Spleen (tissue), 11 donors: Measurements from ENCODE around the gene TMEM126B. TPM values are rescaled to one million over a fixed set of nuclear protein-coding genes. Genes with fewer than 3 reads are reported as not detected.

Experiments
- DNase-seq: peaks from one replicate; pipeline ENCODE4 v3.0.0-alpha.2; 2020
- H3K27ac ChIP-seq, 8 donors: fragments of 200-600 bp; sonication (generic) in 7 of 8; 1 replicate in 4 of 8; 2 replicates in 4 of 8; pipeline versions ENCODE4 v1.5.0 to v1.8.0; 2016 to 2021; ENCODE audit warnings: inconsistent platforms in 4 of 8, mild to moderate bottlenecking in 4 of 8, moderate library complexity in 1 of 8
- H3K27me3 ChIP-seq, 7 donors: fragments of 200-600 bp; sonication (generic) in 6 of 7; replicated peaks in 1 of 7; 1 replicate in 4 of 7; 2 replicates in 3 of 7; pipeline versions ENCODE4 v1.5.0 to v1.8.0; 2016 to 2021; ENCODE audit warnings: inconsistent platforms in 3 of 7, mild to moderate bottlenecking in 1 of 7
- H3K36me3 ChIP-seq, 6 donors: fragments of 200-600 bp; sonication (generic) in 5 of 6; 1 replicate in 4 of 6; 2 replicates in 2 of 6; pipeline versions ENCODE4 v1.5.0 to v1.8.0; 2016 to 2021; ENCODE audit warnings: inconsistent platforms in 2 of 6
- H3K4me1 ChIP-seq, 6 donors: fragments of 200-600 bp; sonication (generic) in 5 of 6; 1 replicate in 3 of 6; 2 replicates in 3 of 6; pipeline versions ENCODE4 v1.5.0 to v1.8.0; 2016 to 2021; ENCODE audit warnings: inconsistent platforms in 3 of 6
- H3K4me3 ChIP-seq, 8 donors: fragments of 200-600 bp; sonication (generic) in 7 of 8; 1 replicate in 4 of 8; 2 replicates in 4 of 8; pipeline versions ENCODE4 v1.5.0 to v1.8.0; 2016 to 2021; ENCODE audit warnings: inconsistent platforms in 4 of 8, mild to moderate bottlenecking in 4 of 8, moderate library complexity in 2 of 8
- H3K9me3 ChIP-seq, 8 donors: fragments of 200-600 bp; sonication (generic) in 7 of 8; 1 replicate in 4 of 8; 2 replicates in 4 of 8; pipeline versions ENCODE4 v1.5.0 to v1.8.0; 2016 to 2021; ENCODE audit warnings: inconsistent platforms in 4 of 8
- POLR2A ChIP-seq, 3 donors: fragments of 450-650 bp; IDR thresholded peaks; one replicate each; pipeline ENCODE4 v1.5.1; 2017; ENCODE audit warnings: antibody characterized with exemption in 3 of 3, mild to moderate bottlenecking in 1 of 3
- POLR2AphosphoS5 ChIP-seq, 3 donors: sonication (generic); formaldehyde crosslinking; IDR thresholded peaks; one replicate each; pipeline ENCODE4 v1.5.1; 2017; ENCODE audit warnings: antibody characterized with exemption in 3 of 3
- WGBS, 5 donors: extraction: QIAGEN DNeasy Blood & Tissue Kit in 3 of 5; methylation state at CpG; one replicate each; pipeline versions ENCODE4 v1.1.5 to v1.1.7; 2013 to 2018; 5-methylcytosine and 5-hydroxymethylcytosine counted together
- intact Hi-C: fragments of 100-400 bp; cut with DNase I; formaldehyde crosslinking; loops from one replicate; pipeline ENCODE4 v1.15.0; 2023; ENCODE audit warnings: low total_unique reads
- polyA plus RNA-seq, 3 donors: library from polyadenylated mRNA; stranded (reverse); fragments of 200-250 nt; gene quantifications; one replicate each; pipeline ENCODE4 v1.2.1, GENCODE V29; 2013
- total RNA-seq, 7 donors: library from RNA; depleted of rRNA in 3 of 7; stranded (reverse); fragments of >200 nt in 3 of 7; fragmentation: NEBNext Ultra II Directional in 4 of 7; extraction: Animal tissue kit (Norgen Biotek cat#: 25700) in 4 of 7; gene quantifications; one replicate each; pipeline versions ENCODE4 v1.1.0 to v1.2.1, GENCODE V29; 2016 to 2021
- TF ChIP-seq, protein P1 (sequence below), 11 experiments: fragments of 200-600 bp in 7 of 11; fragments of 450-650 bp in 4 of 11; sonication (generic) in 4 of 11; IDR thresholded peaks in 8 of 11; conservative IDR thresholded peaks in 3 of 11; 1 replicate in 7 of 11; 2 replicates in 4 of 11; pipeline versions ENCODE4 v1.4.0 to v1.8.0; 2016 to 2021; ENCODE audit warnings: antibody characterized with exemption in 11 of 11, inconsistent platforms in 4 of 11, mild to moderate bottlenecking in 1 of 11
- donor health status: healthy with polysubstance abuse.
- donor health status: DM: no; HTN: no; CAD: no; lungs with moderate emphysema.
- donor health status: DM: no; HTN: no; CAD: no.
- donor health status: Bipolar disorder and iron deficiency.
- donor health status: healthy.
- donor health status: DM: no; HTN: no; CAD: no.
- donor health status: DM: yes; HTN: yes; CAD: no.

Gene TMEM126B
- total and polyA plus RNA-seq, 10 donors, result 32.5 to 84.0 (median 47.7) TPM

DNA sequence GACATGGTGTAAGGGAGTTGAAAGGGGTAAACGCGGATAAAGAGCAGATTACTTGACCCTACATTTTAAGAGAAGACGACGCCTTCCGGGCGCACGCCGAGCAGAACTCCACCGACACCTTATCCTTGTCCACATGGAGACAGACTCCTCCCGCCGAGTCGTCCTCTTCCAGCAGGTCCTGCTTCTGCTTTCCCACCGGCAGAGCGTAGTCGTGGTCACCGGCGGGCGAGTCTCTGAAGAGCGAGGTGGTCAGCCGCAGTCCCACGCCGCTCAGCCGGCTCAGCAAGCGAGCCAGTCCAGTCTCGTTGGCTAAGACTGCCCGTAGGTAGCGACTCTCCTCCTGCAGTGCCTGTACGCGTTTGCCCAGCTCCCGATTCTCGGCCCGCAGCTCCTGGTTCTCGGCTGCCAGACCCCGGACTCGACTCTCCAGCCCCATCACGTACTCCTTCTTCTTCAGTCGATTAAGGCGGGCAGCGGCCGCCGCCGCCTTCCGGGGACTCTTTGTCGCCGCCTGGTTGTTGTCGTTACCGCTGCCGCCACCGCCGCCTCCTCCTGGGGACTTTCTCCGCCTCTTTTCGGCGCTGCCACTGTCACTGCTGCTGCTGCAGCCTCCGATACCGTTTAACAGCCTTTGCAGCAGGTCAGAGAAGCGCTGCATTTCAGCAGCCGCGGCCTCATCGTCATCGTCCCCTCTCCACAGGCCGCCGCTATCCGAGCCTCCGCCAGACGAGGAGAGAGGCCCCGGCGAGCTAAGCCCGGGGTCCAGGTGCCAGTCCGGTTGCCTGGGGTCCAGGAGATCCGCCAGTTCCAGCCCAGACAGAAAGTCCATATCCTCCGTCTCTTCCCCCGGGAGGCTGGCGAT is 35.6 kb downstream of the TMEM126B start:
- Histone ChIP-seq H3K27ac (peak overlapping the region; percentile 98 to 99 (median 98)), H3K36me3 (peaks cover 0 to 34% (median 7%) of the 10 kb centered on the region in 6 donors), H3K27me3 (no peaks in the 10 kb centered on the region), H3K9me3 (no peaks in the 10 kb centered on the region), H3K4me3 (peak overlapping the region; percentile 74 to 94 (median 86)), H3K4me1 (peaks cover 36 to 59% (median 53%) of the 10 kb centered on the region in 6 donors)
- TF ChIP-seq, protein P1, sequence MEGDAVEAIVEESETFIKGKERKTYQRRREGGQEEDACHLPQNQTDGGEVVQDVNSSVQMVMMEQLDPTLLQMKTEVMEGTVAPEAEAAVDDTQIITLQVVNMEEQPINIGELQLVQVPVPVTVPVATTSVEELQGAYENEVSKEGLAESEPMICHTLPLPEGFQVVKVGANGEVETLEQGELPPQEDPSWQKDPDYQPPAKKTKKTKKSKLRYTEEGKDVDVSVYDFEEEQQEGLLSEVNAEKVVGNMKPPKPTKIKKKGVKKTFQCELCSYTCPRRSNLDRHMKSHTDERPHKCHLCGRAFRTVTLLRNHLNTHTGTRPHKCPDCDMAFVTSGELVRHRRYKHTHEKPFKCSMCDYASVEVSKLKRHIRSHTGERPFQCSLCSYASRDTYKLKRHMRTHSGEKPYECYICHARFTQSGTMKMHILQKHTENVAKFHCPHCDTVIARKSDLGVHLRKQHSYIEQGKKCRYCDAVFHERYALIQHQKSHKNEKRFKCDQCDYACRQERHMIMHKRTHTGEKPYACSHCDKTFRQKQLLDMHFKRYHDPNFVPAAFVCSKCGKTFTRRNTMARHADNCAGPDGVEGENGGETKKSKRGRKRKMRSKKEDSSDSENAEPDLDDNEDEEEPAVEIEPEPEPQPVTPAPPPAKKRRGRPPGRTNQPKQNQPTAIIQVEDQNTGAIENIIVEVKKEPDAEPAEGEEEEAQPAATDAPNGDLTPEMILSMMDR (IDR thresholded peaks at IDR 0.05 in 8 of 11, conservative IDR thresholded peaks at IDR 0.05 in 3 of 11), result peak in 10 of 11 experiments; percentile 53 to 87 (median 68)
- TF ChIP-seq POLR2A (IDR thresholded peaks at IDR 0.05) (peak in 1 of 3 donors; percentile 5), POLR2AphosphoS5 (IDR thresholded peaks at IDR 0.05) (peak; percentile 56 to 79 (median 61))
- intact Hi-C loops, result no loop called here
- peak; percentile 97 for DNase-seq
- 0 to 1% (median 0%) methylated on average over 42 to 73 of the region's 73 CpGs for WGBS, 5 donors

- DNase-seq, result peak; percentile 97
- H3K36me3 ChIP-seq, result peaks cover 0 to 26% (median 3%) of the 10 kb centered on the region in 6 donors
- TF ChIP-seq POLR2AphosphoS5 (IDR thresholded peaks at IDR 0.05), result peak; percentile 98 to 99 (median 98)
- TF ChIP-seq, protein P1 (IDR thresholded peaks at IDR 0.05 in 8 of 11, conservative IDR thresholded peaks at IDR 0.05 in 3 of 11), result peak in 5 of 11 experiments; percentile 27 to 50 (median 38)
- peak in 2 of 3 donors; percentile 78 to 92 for TF ChIP-seq POLR2A (IDR thresholded peaks at IDR 0.05)
- intact Hi-C loops, result no loop called here
- peak within 1 kb of the TSS; percentile 74 to 94 (median 86) for H3K4me3 ChIP-seq
- H3K9me3 ChIP-seq, result no peaks in the 10 kb centered on the region
- 0 to 1% (median 1%) methylated on average over 18 to 67 of the region's 67 CpGs for whole genome bisulfite sequencing, 5 donors
- H3K4me1 ChIP-seq, result peaks cover 30 to 50% (median 44%) of the 10 kb centered on the region in 6 donors
- peak within 1 kb of the TSS; percentile 98 to 99 (median 98) for H3K27ac ChIP-seq
- no peaks in the 10 kb centered on the region for H3K27me3 ChIP-seq
These were observed 36.5 kb downstream of the TMEM126B start, which contains the start of gene CREBZF for GRCh38 chr11:85664615-85665481. CREBZF (minus strand) TSS chr11:85665129; CDS start chr11:85664875, 254 bp downstream.

- Histone ChIP-seq H3K4me3 (peak overlapping the region in 2 of 8 donors; percentile 89 to 90), H3K36me3 (peaks cover 0 to 17% (median 0%) of the 10 kb centered on the region in 6 donors), H3K9me3 (no peaks in the 10 kb centered on the region), H3K27me3 (no peaks in the 10 kb centered on the region), H3K27ac (peak overlapping the region in 7 of 8 donors; percentile 98 to 99 (median 98)), H3K4me1 (peaks cover 21 to 41% (median 36%) of the 10 kb centered on the region in 6 donors)
- no peak for TF ChIP-seq POLR2A (IDR thresholded peaks at IDR 0.05)
- TF ChIP-seq, protein P1 (IDR thresholded peaks at IDR 0.05 in 8 of 11, conservative IDR thresholded peaks at IDR 0.05 in 3 of 11), result no peak
- no peak for TF ChIP-seq POLR2AphosphoS5 (IDR thresholded peaks at IDR 0.05)
- DNase-seq, result no peak
- 61 to 79% (median 65%) methylated on average over 5 of the region's 5 CpGs for WGBS, 5 donors
- intact Hi-C loops, result no loop called here
These were observed 37.3 kb downstream of the TMEM126B start for GRCh38 chr11:85665733-85666132.
